GM23248 (cell line): ENCODE measurements around the gene FRMPD3.

Experiments
- EZH2 ChIP-seq: fragments of 200-600 bp; sonication (generic); IDR thresholded peaks from 2 replicates; pipeline ENCODE4 v1.6.1; 2018; ENCODE audit warnings: antibody characterized with exemption, mild to moderate bottlenecking; ENCODE audit not compliant: insufficient read depth, poor library complexity, severe bottlenecking
- EZH2phosphoT487 ChIP-seq: fragments of 200-600 bp; sonication (generic); IDR thresholded peaks from 2 replicates; pipeline ENCODE4 v1.6.1; 2018; ENCODE audit warnings: antibody characterized with exemption, moderate library complexity, mild to moderate bottlenecking, low read depth; ENCODE audit not compliant: insufficient read depth

DNA sequence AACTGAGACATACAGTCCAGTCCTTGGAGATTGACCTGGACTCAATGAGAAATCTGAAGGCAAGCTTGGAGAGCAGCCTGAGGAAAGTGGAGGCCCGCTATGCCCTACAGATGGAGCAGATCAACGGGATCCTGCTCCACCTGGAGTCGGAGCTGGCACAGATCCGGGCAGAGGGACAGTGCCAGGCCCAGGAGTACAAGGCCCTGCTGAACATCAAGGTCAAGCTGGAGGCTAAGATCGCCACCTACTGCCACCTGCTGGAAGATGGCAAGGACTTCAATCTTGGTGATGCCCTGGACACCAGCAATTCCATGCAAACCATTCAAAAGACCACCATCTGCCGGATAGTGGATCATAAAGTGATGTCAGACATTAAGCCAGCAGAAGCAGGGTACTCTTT lies 20.4 kb upstream of the FRMPD3 start:
- TF ChIP-seq EZH2 (no peak), EZH2phosphoT487 (no peak)
